ENCODE data around the gene NTN4.

Gene NTN4

GRCh38 chr12:95721320-95721719 lies 69.2 kb downstream of the NTN4 start:
- H3K27me3 ChIP-seq (replicated peaks in 2 of 5; ENCODE audit: control insufficient read depth in 4 of 5, insufficient read depth in 5 of 5, low read length in 4 of 5) = no peaks in the 10 kb centered on the region
- H3K36me3 ChIP-seq (ENCODE audit: control insufficient read depth in 4 of 4, insufficient read depth in 4 of 4, low read length in 3 of 4) = no peaks in the 10 kb centered on the region
- no peak for DNase-seq
- POLR2A ChIA-PET = no interaction called here
- no peaks in the 10 kb centered on the region for H3K4me1 ChIP-seq (ENCODE audit: control extremely low read depth in 1 of 4, control insufficient read depth in 4 of 4, insufficient read depth in 4 of 4, low read length in 3 of 4)
- H3K4me3 ChIP-seq (ENCODE audit: control insufficient read depth in 1 of 7, extremely low read depth in 1 of 7, insufficient read depth in 4 of 7, low read depth in 2 of 7, low read length in 6 of 7) = no peak overlapping the region
- H3K9me3 ChIP-seq (ENCODE audit: control extremely low read depth in 1 of 5, control insufficient read depth in 4 of 5, insufficient read depth in 2 of 5, low read depth in 1 of 5, low read length in 4 of 5) = no peaks in the 10 kb centered on the region
- no CpG with 5 or more reads among the region's 2 CpGs for WGBS (ENCODE audit: insufficient coverage)
- CTCF ChIA-PET = no interaction called here
- H3K27ac ChIP-seq (ENCODE audit: insufficient read depth in 1 of 2, low read depth in 1 of 2, low read length in 2 of 2, poor library complexity in 1 of 2, severe bottlenecking in 2 of 2) = no peak overlapping the region

DNA sequence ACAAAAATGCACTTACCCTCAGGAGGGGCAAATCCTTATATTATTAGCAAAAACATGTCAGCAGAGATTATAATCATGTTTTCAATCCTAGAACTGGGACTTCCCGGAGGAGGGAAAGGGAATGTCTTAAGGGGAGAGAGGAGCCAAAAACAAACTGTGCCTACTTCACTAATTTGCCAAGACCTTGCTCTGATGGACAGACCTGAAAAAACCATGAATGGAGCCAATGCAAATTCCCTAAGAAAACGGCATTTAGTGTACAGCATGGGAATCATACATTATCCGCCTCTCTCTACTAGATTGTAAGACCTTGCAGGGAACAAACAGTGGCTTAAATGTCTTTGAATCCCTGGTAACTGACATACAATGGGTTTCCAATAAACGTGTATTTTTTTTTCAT lies 70.4 kb downstream of the NTN4 start:
- CTCF ChIA-PET = no interaction called here
- no peak for DNase-seq
- Histone ChIP-seq H3K4me1 (ENCODE audit: control extremely low read depth in 1 of 4, control insufficient read depth in 4 of 4, insufficient read depth in 4 of 4, low read length in 3 of 4) (no peaks in the 10 kb centered on the region), H3K27me3 (replicated peaks in 2 of 5; ENCODE audit: control insufficient read depth in 4 of 5, insufficient read depth in 5 of 5, low read length in 4 of 5) (no peaks in the 10 kb centered on the region), H3K4me3 (ENCODE audit: control insufficient read depth in 1 of 7, extremely low read depth in 1 of 7, insufficient read depth in 4 of 7, low read depth in 2 of 7, low read length in 6 of 7) (no peak overlapping the region), H3K36me3 (ENCODE audit: control insufficient read depth in 4 of 4, insufficient read depth in 4 of 4, low read length in 3 of 4) (no peaks in the 10 kb centered on the region), H3K9me3 (ENCODE audit: control extremely low read depth in 1 of 5, control insufficient read depth in 4 of 5, insufficient read depth in 2 of 5, low read depth in 1 of 5, low read length in 4 of 5) (no peaks in the 10 kb centered on the region), H3K27ac (ENCODE audit: insufficient read depth in 1 of 2, low read depth in 1 of 2, low read length in 2 of 2, poor library complexity in 1 of 2, severe bottlenecking in 2 of 2) (no peak overlapping the region)
- POLR2A ChIA-PET = interaction anchor here (0.7 kb wide), 1 partner anchor 412 kb away, joined by 3 read pairs; no protein-coding TSS in a partner anchor
- 92% methylated on average over 2 of the region's 4 CpGs for WGBS (ENCODE audit: insufficient coverage)

DNA sequence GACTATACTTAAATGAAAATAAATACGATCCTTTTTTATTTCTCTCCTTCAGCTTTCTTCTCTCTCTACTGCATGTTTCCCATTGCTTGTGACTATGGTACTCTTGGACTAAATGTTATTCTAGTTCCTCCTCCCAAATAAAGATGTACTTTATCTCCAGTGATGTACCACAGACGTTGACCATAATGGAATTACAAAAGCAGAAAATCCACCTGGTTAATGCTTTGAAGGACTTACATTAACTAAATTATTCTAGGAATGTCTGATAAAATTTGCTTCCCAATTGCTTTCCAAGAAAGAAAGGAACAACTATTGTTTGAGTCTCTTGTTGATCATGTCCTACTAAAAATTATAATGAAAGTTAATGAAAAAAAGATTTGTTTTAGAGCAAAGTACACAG lies 71.8 kb downstream of the NTN4 start:
- POLR2A ChIA-PET = no interaction called here
- Histone ChIP-seq H3K27me3 (replicated peaks in 2 of 5; ENCODE audit: control insufficient read depth in 4 of 5, insufficient read depth in 5 of 5, low read length in 4 of 5) (no peaks in the 10 kb centered on the region), H3K9me3 (ENCODE audit: control extremely low read depth in 1 of 5, control insufficient read depth in 4 of 5, insufficient read depth in 2 of 5, low read depth in 1 of 5, low read length in 4 of 5) (no peaks in the 10 kb centered on the region), H3K36me3 (ENCODE audit: control insufficient read depth in 4 of 4, insufficient read depth in 4 of 4, low read length in 3 of 4) (no peaks in the 10 kb centered on the region), H3K4me1 (ENCODE audit: control extremely low read depth in 1 of 4, control insufficient read depth in 4 of 4, insufficient read depth in 4 of 4, low read length in 3 of 4) (no peaks in the 10 kb centered on the region), H3K27ac (ENCODE audit: insufficient read depth in 1 of 2, low read depth in 1 of 2, low read length in 2 of 2, poor library complexity in 1 of 2, severe bottlenecking in 2 of 2) (no peak overlapping the region), H3K4me3 (ENCODE audit: control insufficient read depth in 1 of 7, extremely low read depth in 1 of 7, insufficient read depth in 4 of 7, low read depth in 2 of 7, low read length in 6 of 7) (no peak overlapping the region)
- no peak for DNase-seq
- CTCF ChIA-PET = no interaction called here
- WGBS (ENCODE audit: insufficient coverage) = no CpG with 5 or more reads among the region's 2 CpGs

DNA sequence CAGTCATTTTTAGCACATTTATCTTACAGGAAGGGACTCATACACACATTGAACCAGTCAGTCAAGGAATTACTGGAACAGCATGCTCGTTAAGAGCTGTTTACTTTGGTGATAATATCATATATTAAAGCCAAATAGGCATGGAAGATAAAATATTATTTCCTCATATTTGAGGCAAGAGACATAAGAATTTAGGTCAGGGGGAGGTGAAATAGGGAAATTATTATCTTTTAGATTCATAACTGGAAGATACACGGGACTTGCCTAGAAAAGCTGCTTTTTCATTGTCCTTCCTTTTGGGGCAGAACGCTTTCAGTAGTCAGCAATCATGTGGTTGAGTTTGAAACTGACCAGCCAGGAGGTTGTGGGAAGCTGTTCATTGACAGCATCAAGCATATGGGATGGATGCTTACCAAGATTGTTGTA lies 72.5 kb downstream of the NTN4 start:
- H3K27me3 ChIP-seq (replicated peaks in 2 of 5; ENCODE audit: control insufficient read depth in 4 of 5, insufficient read depth in 5 of 5, low read length in 4 of 5) = peaks cover 0 to 2% (median 0%) of the 10 kb centered on the region in 5 experiments
- CTCF ChIA-PET = no interaction called here
- 100% methylated on average over 1 of the region's 3 CpGs for WGBS (ENCODE audit: insufficient coverage)
- H3K4me1 ChIP-seq (ENCODE audit: control extremely low read depth in 1 of 4, control insufficient read depth in 4 of 4, insufficient read depth in 4 of 4, low read length in 3 of 4) = no peaks in the 10 kb centered on the region
- no peak for DNase-seq
- POLR2A ChIA-PET = no interaction called here
- H3K4me3 ChIP-seq (ENCODE audit: control insufficient read depth in 1 of 7, extremely low read depth in 1 of 7, insufficient read depth in 4 of 7, low read depth in 2 of 7, low read length in 6 of 7) = no peak overlapping the region
- no peaks in the 10 kb centered on the region for H3K9me3 ChIP-seq (ENCODE audit: control extremely low read depth in 1 of 5, control insufficient read depth in 4 of 5, insufficient read depth in 2 of 5, low read depth in 1 of 5, low read length in 4 of 5)
- no peaks in the 10 kb centered on the region for H3K36me3 ChIP-seq (ENCODE audit: control insufficient read depth in 4 of 4, insufficient read depth in 4 of 4, low read length in 3 of 4)
- H3K27ac ChIP-seq (ENCODE audit: insufficient read depth in 1 of 2, low read depth in 1 of 2, low read length in 2 of 2, poor library complexity in 1 of 2, severe bottlenecking in 2 of 2) = no peak overlapping the region

DNA sequence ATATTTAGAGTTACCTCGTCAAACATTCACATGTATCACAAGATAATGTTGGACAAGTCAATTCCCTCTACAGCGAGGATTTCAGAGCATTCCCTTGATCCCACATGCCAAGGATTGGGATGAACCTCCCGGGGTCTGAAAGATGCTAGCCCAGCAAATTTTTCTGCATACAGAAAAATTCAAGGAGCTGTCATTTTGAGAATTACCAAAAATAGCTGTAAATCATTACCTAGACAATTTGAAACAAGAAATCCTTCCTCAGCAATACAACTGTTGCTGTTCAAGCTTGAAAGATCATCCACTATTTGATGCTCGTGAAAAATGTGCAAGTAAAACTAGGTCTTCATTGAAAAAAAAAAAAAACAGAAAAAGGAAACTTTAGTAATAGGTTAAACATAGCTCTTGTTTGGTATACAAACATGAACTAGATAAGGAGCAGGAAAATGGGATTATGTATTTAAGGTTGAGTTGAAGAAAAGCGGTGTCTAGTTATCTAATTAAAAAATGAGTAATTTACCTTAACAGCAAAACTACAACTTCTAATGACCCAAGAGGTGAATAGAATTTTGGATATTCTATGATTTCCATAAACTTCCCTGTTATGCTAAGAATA lies 73.1 kb downstream of the NTN4 start:
- no peaks in the 10 kb centered on the region for H3K4me1 ChIP-seq (ENCODE audit: control extremely low read depth in 1 of 4, control insufficient read depth in 4 of 4, insufficient read depth in 4 of 4, low read length in 3 of 4)
- no peak overlapping the region for H3K27ac ChIP-seq (ENCODE audit: insufficient read depth in 1 of 2, low read depth in 1 of 2, low read length in 2 of 2, poor library complexity in 1 of 2, severe bottlenecking in 2 of 2)
- CTCF ChIA-PET = no interaction called here
- no peaks in the 10 kb centered on the region for H3K9me3 ChIP-seq (ENCODE audit: control extremely low read depth in 1 of 5, control insufficient read depth in 4 of 5, insufficient read depth in 2 of 5, low read depth in 1 of 5, low read length in 4 of 5)
- H3K4me3 ChIP-seq (ENCODE audit: control insufficient read depth in 1 of 7, extremely low read depth in 1 of 7, insufficient read depth in 4 of 7, low read depth in 2 of 7, low read length in 6 of 7) = no peak overlapping the region
- POLR2A ChIA-PET = no interaction called here
- DNase-seq = no peak
- H3K36me3 ChIP-seq (ENCODE audit: control insufficient read depth in 4 of 4, insufficient read depth in 4 of 4, low read length in 3 of 4) = no peaks in the 10 kb centered on the region
- 96% methylated on average over 3 of the region's 5 CpGs for WGBS (ENCODE audit: insufficient coverage)
- peaks cover 0 to 2% (median 0%) of the 10 kb centered on the region in 5 experiments for H3K27me3 ChIP-seq (replicated peaks in 2 of 5; ENCODE audit: control insufficient read depth in 4 of 5, insufficient read depth in 5 of 5, low read length in 4 of 5)

- ChIA-PET CTCF (no interaction called here), POLR2A (no interaction called here)
- Histone ChIP-seq H3K4me3 (ENCODE audit: control insufficient read depth in 1 of 7, extremely low read depth in 1 of 7, insufficient read depth in 4 of 7, low read depth in 2 of 7, low read length in 6 of 7) (no peak overlapping the region), H3K27ac (ENCODE audit: insufficient read depth in 1 of 2, low read depth in 1 of 2, low read length in 2 of 2, poor library complexity in 1 of 2, severe bottlenecking in 2 of 2) (no peak overlapping the region), H3K36me3 (ENCODE audit: control insufficient read depth in 4 of 4, insufficient read depth in 4 of 4, low read length in 3 of 4) (no peaks in the 10 kb centered on the region), H3K9me3 (ENCODE audit: control extremely low read depth in 1 of 5, control insufficient read depth in 4 of 5, insufficient read depth in 2 of 5, low read depth in 1 of 5, low read length in 4 of 5) (no peaks in the 10 kb centered on the region), H3K27me3 (replicated peaks in 2 of 5; ENCODE audit: control insufficient read depth in 4 of 5, insufficient read depth in 5 of 5, low read length in 4 of 5) (peaks cover 0 to 2% (median 0%) of the 10 kb centered on the region in 5 experiments), H3K4me1 (ENCODE audit: control extremely low read depth in 1 of 4, control insufficient read depth in 4 of 4, insufficient read depth in 4 of 4, low read length in 3 of 4) (no peaks in the 10 kb centered on the region)
- WGBS (ENCODE audit: insufficient coverage) = 100% methylated on average over 1 of the region's 1 CpG
- DNase-seq = no peak
Observed at GRCh38 chr12:95715177-95715576, 75.4 kb downstream of the NTN4 start.

GRCh38 chr12:95712269-95712668 lies 78.3 kb downstream of the NTN4 start:
- CTCF ChIA-PET = no interaction called here
- no peak for DNase-seq
- 100% methylated on average over 1 of the region's 3 CpGs for WGBS (ENCODE audit: insufficient coverage)

More at GRCh38 chr12:95712269-95712668, 78.3 kb downstream of the NTN4 start:
- H3K4me3 ChIP-seq (ENCODE audit: control insufficient read depth in 1 of 7, extremely low read depth in 1 of 7, insufficient read depth in 4 of 7, low read depth in 2 of 7, low read length in 6 of 7) = no peak overlapping the region
- no peaks in the 10 kb centered on the region for H3K36me3 ChIP-seq (ENCODE audit: control insufficient read depth in 4 of 4, insufficient read depth in 4 of 4, low read length in 3 of 4)
- POLR2A ChIA-PET = no interaction called here
- no peaks in the 10 kb centered on the region for H3K4me1 ChIP-seq (ENCODE audit: control extremely low read depth in 1 of 4, control insufficient read depth in 4 of 4, insufficient read depth in 4 of 4, low read length in 3 of 4)
- H3K27ac ChIP-seq (ENCODE audit: insufficient read depth in 1 of 2, low read depth in 1 of 2, low read length in 2 of 2, poor library complexity in 1 of 2, severe bottlenecking in 2 of 2) = no peak overlapping the region
- H3K27me3 ChIP-seq (replicated peaks in 2 of 5; ENCODE audit: control insufficient read depth in 4 of 5, insufficient read depth in 5 of 5, low read length in 4 of 5) = peaks cover 0 to 2% (median 0%) of the 10 kb centered on the region in 5 experiments
- no peaks in the 10 kb centered on the region for H3K9me3 ChIP-seq (ENCODE audit: control extremely low read depth in 1 of 5, control insufficient read depth in 4 of 5, insufficient read depth in 2 of 5, low read depth in 1 of 5, low read length in 4 of 5)
